HG02870 (cell line): ENCODE measurements around the gene ABCB6.
"Not testable (repeated sequence)": the region's sequence is repeated elsewhere in the genome, so short reads cannot be mapped to it uniquely, and the experiment has no call there.

ENCODE experiments used
- ATAC-seq: cut with Tn5 transposase; IDR thresholded peaks from one replicate; pipeline ENCODE4 v1.9.1; 2021; ENCODE audit warnings: mild to moderate bottlenecking, moderate library complexity; ENCODE audit not compliant: unreplicated experiment

Gene ABCB6

DNA sequence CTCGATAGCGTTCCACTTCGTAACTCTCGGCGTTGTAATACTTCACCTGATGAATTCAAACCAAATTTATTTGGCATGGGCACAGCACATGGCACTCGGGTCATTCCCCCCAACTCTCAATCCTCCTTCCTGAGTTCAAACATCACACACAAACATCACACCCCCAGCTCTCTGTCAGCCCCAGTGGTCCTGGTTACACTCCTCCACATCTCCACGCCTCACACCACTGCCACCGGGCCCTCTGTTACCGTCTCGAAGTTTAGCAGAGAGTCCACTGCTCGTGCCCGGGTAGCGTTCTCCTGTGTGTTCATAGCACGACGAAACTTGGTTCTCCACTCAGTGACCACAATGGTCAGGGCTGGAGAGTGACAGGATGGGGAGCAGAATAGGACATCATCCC, 4.6 kb downstream of the ABCB6 start:
- no peak for ATAC-seq

- ATAC-seq = no peak
Observed at GRCh38 chr2:219213486-219214071, 5.2 kb downstream of the ABCB6 start.

DNA sequence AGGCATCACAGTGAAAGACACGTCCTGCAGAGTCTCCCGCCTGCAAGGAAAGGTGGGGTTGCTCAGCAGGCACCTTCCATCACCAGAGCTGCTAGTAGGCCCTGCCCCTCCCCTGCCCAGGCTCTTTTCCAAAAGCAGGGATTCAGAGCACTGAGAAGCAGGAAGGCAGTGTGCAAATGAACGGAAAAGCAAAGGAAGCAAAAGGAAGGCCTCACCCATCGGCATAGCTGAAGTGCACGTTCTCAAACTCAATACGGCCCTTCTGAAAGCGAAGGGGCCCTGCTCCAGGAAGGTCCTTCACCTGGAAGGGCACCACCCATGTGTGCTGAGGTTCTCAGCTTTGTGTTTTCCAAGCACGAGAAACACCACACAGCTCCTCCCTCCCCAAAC, 5.7 kb downstream of the ABCB6 start:
- no peak for ATAC-seq

DNA sequence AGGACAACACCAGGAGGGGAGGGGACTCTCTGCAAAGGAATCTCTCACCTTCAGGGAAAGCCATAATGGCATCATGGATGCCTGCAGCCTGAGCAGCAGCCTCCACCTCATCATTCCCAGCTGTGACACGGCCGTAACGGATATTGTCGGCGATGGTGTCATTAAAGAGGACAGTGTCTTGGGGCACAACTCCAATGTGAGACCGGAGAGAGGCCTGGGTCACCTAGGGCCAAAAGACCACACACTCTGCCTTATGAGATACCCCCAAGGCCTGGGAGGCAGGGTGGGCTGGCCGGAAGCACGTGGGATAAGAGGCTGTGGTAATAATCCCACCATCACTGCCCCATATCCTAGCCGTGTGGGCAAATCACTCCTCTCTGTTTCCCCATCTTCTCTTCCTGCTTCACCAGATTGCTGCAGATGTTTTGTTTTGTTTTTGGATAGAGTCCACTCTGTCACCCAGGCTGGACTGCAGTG, 7.8 kb downstream of the ABCB6 start:
- no peak for ATAC-seq

- ATAC-seq = no peak
Observed at GRCh38 chr2:219210196-219210885, 8.4 kb downstream of the ABCB6 start.

DNA sequence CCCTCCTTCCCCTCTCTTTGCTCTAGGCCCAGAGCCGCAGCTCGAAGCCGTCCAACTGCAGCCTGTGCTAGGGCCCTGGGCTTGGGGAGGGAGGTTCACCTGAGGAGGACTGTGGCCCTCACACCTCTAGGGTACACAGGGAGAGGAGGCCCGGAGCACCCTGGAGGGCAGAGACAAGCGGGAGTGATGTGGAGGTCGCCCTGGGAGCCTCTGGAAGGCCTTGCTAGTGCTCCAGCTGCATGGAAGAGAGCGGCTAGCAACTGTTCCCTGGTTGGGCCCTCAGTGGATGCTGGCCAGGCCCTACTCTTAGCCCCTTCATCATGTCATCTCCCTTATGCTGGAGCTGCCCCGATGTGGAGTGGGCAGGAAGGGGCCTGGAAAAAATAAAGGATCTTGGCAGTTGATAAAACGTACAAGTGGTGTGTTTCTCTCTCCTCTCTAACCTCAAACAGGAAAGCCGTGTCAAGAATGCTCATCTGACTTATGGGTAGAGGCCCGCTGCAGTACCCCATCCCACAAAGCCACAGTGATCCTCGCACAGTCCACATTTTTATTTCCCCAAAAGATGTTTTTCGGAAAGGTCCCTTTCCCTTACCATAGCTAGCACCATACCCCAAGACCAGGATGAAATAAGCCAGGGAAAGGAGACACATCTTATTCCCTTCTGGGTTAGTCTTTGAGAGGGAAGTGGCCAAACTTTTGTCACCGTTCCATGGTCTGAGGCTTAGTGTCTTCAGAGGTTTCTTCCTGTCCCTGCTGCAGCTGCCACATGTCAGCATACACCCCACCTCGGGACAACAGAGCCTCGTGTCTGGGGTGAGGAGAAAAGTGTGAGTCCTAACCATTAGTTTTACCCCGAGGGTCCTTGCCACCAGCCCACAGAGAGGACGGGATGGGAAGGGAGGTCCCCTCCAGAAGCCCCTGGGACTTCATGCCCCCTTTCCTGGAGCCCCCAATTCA, 9.2 kb downstream of the ABCB6 start:
- no peak for ATAC-seq

- ATAC-seq = no peak
Observed at GRCh38 chr2:219207884-219208740, 10.6 kb downstream of the ABCB6 start.

DNA sequence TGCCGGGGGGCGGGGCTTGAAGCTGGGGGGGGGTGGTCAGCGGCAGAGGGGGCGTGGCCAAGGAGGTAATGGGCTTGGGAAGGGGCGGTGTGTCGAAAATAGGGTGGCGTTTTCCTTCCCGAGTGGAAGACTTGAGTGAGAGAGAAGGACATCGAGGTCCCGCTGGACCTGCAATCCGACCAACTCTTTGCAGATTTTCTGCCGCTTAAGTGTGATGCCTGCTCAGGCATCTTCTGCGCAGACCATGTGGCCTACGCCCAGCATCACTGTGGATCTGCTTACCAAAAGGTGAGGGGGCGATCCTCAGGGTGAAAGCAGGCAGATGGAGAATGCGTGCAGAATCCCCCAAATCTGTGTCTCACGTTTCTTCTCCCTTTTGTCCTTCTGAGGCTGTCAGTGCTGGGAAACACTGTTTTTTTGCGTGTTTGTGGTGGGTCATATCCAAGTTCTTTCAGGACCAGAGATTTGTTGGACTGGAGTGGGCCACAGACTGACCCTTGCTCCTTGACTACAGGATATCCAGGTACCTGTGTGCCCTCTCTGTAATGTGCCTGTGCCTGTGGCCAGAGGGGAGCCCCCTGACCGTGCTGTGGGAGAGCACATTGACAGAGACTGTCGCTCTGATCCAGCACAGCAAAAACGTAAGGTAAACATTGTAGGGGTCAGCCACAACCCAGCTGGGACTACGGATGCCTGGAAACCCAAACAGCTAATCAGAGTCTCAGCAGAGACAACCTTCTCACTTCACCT, 11.4 kb downstream of the ABCB6 start:
- no peak for ATAC-seq

- ATAC-seq = peak; percentile 97
Observed at GRCh38 chr2:219206328-219207133, 12.2 kb downstream of the ABCB6 start, which contains the start of gene ZFAND2B. ZFAND2B (plus strand) TSS chr2:219206782; CDS start chr2:219206988, 206 bp downstream.

GRCh38 chr2:219205981-219206327, 12.8 kb downstream of the ABCB6 start:
- ATAC-seq = no peak

DNA sequence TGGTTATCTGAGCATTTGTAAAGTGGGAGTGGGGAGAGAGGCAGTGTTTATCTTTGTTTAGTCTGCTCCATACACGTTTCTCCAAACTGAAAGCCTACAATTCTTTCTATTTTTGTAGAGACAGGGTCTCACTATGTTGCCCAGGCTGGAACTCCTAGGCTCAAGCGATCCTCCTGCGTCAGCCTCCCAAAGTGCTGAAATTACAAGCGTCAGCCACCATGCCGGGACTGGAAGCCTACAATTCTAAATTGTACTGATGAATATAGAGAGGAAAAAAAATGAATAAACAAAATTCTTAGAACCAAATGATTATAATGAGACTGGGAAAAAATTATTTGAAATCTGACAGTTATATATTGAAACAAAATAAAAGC, 13.6 kb downstream of the ABCB6 start:
- ATAC-seq = no peak

GRCh38 chr2:219204425-219205164, 14.2 kb downstream of the ABCB6 start:
- ATAC-seq = no peak

- ATAC-seq = not testable (repeated sequence)
Observed at GRCh38 chr2:219201331-219201730, 17.4 kb downstream of the ABCB6 start.

GRCh38 chr2:219200502-219201326, 18.0 kb downstream of the ABCB6 start:
- not testable (repeated sequence) for ATAC-seq

- ATAC-seq = no peak
Observed at GRCh38 chr2:219199470-219200211, 19.1 kb downstream of the ABCB6 start.

- ATAC-seq = no peak
Observed at GRCh38 chr2:219198974-219199373, 19.8 kb downstream of the ABCB6 start.

- ATAC-seq = no peak
Observed at GRCh38 chr2:219197388-219197787, 21.4 kb downstream of the ABCB6 start.
